ENCODE results near the gene MAPK8IP1.

Gene MAPK8IP1

DNA sequence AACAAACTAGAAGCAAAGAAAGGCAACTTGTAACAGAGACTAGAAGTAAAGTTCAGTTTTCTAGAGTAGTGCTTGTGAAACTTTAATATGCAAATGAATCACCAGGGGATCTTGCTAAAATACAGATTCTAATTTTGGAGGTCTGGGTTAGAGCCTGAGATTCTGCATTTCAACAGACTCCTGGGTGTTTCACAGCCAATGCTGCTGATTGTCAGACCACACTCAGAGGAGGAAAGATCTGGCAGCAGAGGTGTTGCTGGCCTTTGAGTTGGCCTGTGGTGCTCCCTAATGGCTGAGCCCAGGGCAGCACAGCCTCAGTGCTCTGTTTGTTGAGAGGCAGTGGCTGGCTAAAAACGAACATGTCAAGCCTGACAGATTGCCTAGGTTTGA lies 32.7 kb upstream of the MAPK8IP1 start:
- TF ChIP-seq, protein P1, sequence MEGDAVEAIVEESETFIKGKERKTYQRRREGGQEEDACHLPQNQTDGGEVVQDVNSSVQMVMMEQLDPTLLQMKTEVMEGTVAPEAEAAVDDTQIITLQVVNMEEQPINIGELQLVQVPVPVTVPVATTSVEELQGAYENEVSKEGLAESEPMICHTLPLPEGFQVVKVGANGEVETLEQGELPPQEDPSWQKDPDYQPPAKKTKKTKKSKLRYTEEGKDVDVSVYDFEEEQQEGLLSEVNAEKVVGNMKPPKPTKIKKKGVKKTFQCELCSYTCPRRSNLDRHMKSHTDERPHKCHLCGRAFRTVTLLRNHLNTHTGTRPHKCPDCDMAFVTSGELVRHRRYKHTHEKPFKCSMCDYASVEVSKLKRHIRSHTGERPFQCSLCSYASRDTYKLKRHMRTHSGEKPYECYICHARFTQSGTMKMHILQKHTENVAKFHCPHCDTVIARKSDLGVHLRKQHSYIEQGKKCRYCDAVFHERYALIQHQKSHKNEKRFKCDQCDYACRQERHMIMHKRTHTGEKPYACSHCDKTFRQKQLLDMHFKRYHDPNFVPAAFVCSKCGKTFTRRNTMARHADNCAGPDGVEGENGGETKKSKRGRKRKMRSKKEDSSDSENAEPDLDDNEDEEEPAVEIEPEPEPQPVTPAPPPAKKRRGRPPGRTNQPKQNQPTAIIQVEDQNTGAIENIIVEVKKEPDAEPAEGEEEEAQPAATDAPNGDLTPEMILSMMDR (IDR thresholded peaks at IDR 0.05; ENCODE audit: extremely low read depth, insufficient read depth, missing control alignments): peak; percentile 51
- in situ Hi-C loops (cut with MboI; ENCODE audit: low pct_unique_long_range_greater_than_20kb, low sequenced_read_pairs, unreplicated experiment): no loop called here

DNA sequence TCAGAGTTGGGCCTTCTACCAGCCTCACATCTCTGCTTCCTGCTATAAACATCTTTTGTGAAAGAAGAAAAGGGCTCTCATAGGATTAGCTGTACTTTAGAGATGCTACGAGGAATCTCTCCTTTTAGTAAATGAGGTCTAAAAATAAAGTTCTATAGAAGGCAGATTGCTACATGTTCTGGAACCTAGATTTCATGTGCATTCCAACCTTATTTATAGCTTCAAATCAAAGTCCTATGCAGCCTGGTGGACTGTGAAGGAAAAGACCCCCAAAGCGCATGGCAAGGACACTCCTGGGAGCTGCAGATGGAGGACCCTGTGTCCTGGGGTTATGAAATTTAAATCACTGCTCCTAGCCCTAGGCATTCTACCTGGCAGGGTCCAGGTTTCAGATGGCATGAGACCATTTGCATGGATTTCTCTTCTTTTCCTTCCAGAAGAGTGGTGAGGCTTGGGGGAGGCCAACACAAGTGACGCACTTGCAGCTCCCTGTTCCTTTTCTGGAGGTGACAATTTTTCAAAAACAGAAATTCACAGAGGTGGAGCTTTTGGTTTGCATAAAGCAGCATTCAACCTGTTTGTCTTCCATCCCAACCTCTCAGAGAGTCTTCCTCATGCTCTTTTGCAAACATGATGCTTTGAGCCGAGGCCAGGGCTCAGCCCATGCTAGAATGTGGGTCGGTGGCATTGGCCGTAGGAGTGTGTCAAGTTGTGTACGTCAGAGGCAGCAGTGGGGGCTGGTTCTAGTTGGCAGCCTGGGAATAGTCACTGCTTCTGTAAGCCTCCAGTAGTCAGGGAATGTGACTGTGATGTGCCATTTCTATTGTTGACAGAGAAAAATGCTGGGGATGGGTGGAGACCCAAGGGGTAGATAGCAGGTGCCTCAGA lies 31.9 kb upstream of the MAPK8IP1 start:
- no peak for DNase-seq (ENCODE audit: low spot score)
- TF ChIP-seq, protein P1 (IDR thresholded peaks at IDR 0.05; ENCODE audit: extremely low read depth, insufficient read depth, missing control alignments): no peak
- in situ Hi-C loops (cut with MboI; ENCODE audit: low pct_unique_long_range_greater_than_20kb, low sequenced_read_pairs, unreplicated experiment): no loop called here

More for the DNA sequence above, 32.7 kb upstream of the MAPK8IP1 start:
- DNase-seq (ENCODE audit: low spot score): peak; percentile 70

DNA sequence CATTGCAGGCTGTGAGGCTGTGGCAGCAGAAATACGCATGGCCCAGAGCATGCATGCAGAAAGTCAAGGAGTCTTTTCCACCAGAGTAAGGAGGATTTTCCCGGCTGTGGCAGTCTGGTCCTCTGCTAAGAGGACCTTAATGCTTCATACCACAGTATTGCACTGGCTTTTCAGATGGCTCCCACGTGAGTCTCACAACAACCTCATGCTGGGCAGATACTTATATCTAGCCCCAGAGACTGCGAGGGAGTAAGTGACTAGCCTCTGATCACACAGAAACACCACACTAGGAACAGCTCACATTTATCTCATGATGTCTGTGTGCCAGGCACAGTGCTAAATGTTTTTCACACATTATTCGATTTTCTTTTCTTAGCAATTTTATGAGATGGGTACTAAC lies 30.1 kb upstream of the MAPK8IP1 start:
- DNase-seq (ENCODE audit: low spot score): no peak
- TF ChIP-seq, protein P1 (IDR thresholded peaks at IDR 0.05; ENCODE audit: extremely low read depth, insufficient read depth, missing control alignments): no peak
- in situ Hi-C loops (cut with MboI; ENCODE audit: low pct_unique_long_range_greater_than_20kb, low sequenced_read_pairs, unreplicated experiment): no loop called here

DNA sequence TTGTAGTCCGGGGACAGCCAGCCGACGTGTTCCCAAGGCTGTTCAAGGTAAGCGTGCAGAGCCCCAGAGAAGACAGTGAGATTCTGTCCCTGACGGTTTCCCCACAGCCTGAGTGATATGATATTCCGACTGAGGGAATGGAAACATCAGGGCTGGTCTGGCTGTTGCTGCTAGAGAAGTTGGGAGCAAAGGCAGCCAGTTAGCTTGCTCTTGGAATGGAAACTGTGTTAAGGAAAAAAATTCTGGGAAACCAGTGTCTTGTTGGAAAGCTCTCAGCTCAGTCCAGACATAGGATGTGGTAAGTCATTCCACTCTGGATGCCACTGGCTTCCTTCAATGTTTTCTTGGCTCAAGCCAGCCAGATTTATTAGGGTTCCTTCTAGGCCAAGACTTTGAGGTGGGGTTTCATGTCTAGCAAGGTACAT lies 29.4 kb upstream of the MAPK8IP1 start:
- DNase-seq (ENCODE audit: low spot score): no peak
- in situ Hi-C loops (cut with MboI; ENCODE audit: low pct_unique_long_range_greater_than_20kb, low sequenced_read_pairs, unreplicated experiment): no loop called here
- TF ChIP-seq, protein P1 (IDR thresholded peaks at IDR 0.05; ENCODE audit: extremely low read depth, insufficient read depth, missing control alignments): no peak

DNA sequence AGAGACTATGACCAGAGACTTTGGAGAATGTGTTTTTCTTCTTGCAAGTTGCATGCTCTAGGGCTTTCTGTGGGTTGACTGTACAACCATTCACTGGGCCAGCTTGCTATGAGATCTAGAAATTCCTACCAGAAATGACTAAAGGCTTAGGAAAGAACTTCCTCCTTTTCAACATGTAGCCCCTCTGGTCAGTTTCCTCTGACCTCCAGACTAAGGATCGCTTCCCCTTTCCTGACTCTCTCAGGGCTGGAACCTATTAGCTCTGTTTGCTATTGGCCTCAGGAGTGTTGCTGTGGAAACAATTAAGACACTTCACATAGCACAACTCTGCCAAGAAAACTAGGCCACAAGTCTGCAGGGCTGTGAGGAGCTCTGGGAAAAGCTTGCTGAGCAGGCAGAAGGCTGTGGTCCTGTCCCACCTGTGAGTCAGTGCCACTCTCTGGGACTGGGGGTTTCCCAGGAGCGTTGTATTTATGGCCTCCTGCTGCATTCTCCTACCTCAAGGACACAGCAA lies 27.4 kb upstream of the MAPK8IP1 start:
- in situ Hi-C loops (cut with MboI; ENCODE audit: low pct_unique_long_range_greater_than_20kb, low sequenced_read_pairs, unreplicated experiment): no loop called here
- DNase-seq (ENCODE audit: low spot score): no peak
- TF ChIP-seq, protein P1 (IDR thresholded peaks at IDR 0.05; ENCODE audit: extremely low read depth, insufficient read depth, missing control alignments): no peak

DNA sequence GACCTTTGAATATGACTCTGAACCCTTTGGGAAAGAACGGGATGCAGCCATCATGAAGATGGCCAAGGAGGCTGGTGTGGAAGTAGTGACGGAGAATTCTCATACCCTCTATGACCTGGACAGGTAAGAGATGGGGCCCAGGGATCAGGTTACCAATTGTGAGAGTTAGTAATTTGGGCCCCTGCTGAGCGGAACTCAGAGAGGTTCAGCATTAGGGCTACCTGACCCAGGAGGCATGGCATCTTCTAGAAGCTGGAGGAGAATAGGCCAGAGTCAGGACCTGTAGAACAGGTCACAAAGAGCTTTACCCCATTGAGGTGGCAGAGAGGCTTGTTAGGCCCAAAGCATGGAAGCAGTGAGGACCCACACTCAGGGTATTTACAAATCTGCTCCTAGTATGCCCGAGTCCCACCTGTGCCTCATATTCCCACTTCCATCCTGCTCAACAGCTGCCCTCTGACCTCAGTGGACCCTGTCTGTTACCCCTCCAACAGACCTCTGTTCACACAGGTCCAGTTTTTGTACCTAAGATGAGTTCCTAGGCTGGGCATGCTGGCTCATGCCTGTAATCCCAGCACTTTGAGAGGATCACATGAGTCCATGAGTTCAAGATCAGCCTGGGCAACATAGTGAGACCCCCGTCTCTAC lies 26.6 kb upstream of the MAPK8IP1 start:
- in situ Hi-C loops (cut with MboI; ENCODE audit: low pct_unique_long_range_greater_than_20kb, low sequenced_read_pairs, unreplicated experiment): no loop called here
- DNase-seq (ENCODE audit: low spot score): no peak
- TF ChIP-seq, protein P1 (IDR thresholded peaks at IDR 0.05; ENCODE audit: extremely low read depth, insufficient read depth, missing control alignments): no peak
